HepG2 (cell line): Measurements from ENCODE around the gene PPP2R2C. TPM values are rescaled to one million over a fixed set of nuclear protein-coding genes. Genes with fewer than 3 reads are reported as not detected.

ENCODE experiments used
- ATAD3A ChIP-seq: sonication (generic); formaldehyde crosslinking; IDR thresholded peaks from 2 replicates; pipeline ENCODE4 v1.4.0; 2020; ENCODE audit warnings: missing genetic modification reagents
- CBX1 ChIP-seq: IDR thresholded peaks from one replicate; pipeline ENCODE4 v1.6.1; 2016; ENCODE audit warnings: antibody characterized with exemption, low read depth
- DNMT3B ChIP-seq: conservative IDR thresholded peaks from 2 replicates; pipeline ENCODE4 v1.6.1; 2016; ENCODE audit warnings: missing biosample characterization, control low read depth
- EP300 ChIP-seq, 3 experiments: sonication (generic) in 1 of 3; formaldehyde crosslinking in 1 of 3; IDR thresholded peaks; 2 replicates each; pipeline versions ENCODE4 v1.5.1 to v1.6.1; 2011 to 2020; ENCODE audit warnings: low read depth in 2 of 3, low read length in 2 of 3, borderline replicate concordance in 1 of 3, improper control_type of control experiment in 1 of 3, mild to moderate bottlenecking in 1 of 3, missing genetic modification reagents in 1 of 3, moderate library complexity in 1 of 3
- HDAC2 ChIP-seq: sonication (generic); formaldehyde crosslinking; IDR thresholded peaks from 2 replicates; pipeline ENCODE4 v1.4.0; 2020; ENCODE audit warnings: missing genetic modification reagents
- HIC2 ChIP-seq: sonication (generic); formaldehyde crosslinking; IDR thresholded peaks from 2 replicates; pipeline ENCODE4 v1.9.0; 2022; ENCODE audit warnings: low read depth, missing genetic modification reagents
- HNF1A ChIP-seq, 2 experiments: sonication (generic) in 1 of 2; formaldehyde crosslinking in 1 of 2; IDR thresholded peaks; 2 replicates each; pipeline versions ENCODE4 v1.4.0 to v1.6.1; 2016 to 2020; ENCODE audit warnings: borderline replicate concordance in 1 of 2, low read depth in 1 of 2, mild to moderate bottlenecking in 1 of 2, missing genetic modification reagents in 1 of 2
- MIER3 ChIP-seq: IDR thresholded peaks from 2 replicates; pipeline ENCODE4 v1.6.1; 2016; ENCODE audit warnings: missing compliant biosample characterization, borderline replicate concordance
- SMARCC2 ChIP-seq: fragments of 450-650 bp; IDR thresholded peaks from 2 replicates; pipeline ENCODE4 v1.6.1; 2017; ENCODE audit warnings: antibody characterized with exemption, mild to moderate bottlenecking
- SUZ12 ChIP-seq: fragments of 150-350 bp; IDR thresholded peaks from 2 replicates; pipeline ENCODE4 v1.6.1; 2014; ENCODE audit warnings: low read depth, low read length
- YEATS2 ChIP-seq: sonication (generic); formaldehyde crosslinking; IDR thresholded peaks from 2 replicates; pipeline ENCODE4 v1.4.0; 2020; ENCODE audit warnings: missing genetic modification reagents, borderline replicate concordance
- ZBTB20 ChIP-seq: sonication (generic); formaldehyde crosslinking; IDR thresholded peaks from 2 replicates; pipeline ENCODE4 v1.8.1; 2023; ENCODE audit warnings: missing genetic modification reagents, low read depth, mild to moderate bottlenecking, borderline replicate concordance
- ZBTB39 ChIP-seq: sonication (generic); formaldehyde crosslinking; IDR thresholded peaks from 2 replicates; pipeline ENCODE4 v1.5.0; 2020; ENCODE audit warnings: missing genetic modification reagents
- ZFP41 ChIP-seq: sonication (generic); formaldehyde crosslinking; IDR thresholded peaks from 2 replicates; pipeline ENCODE4 v1.4.0; 2020; ENCODE audit warnings: mild to moderate bottlenecking, missing genetic modification reagents, borderline replicate concordance
- ZNF136 ChIP-seq: sonication (generic); formaldehyde crosslinking; IDR thresholded peaks from 2 replicates; pipeline ENCODE4 v1.8.1; 2022; ENCODE audit warnings: low read depth, mild to moderate bottlenecking, moderate library complexity, missing genetic modification reagents
- ZNF674 ChIP-seq: sonication (generic); formaldehyde crosslinking; IDR thresholded peaks from 2 replicates; pipeline ENCODE4 v1.5.0; 2020; ENCODE audit warnings: low read depth, mild to moderate bottlenecking, missing genetic modification reagents
- ZNF790 ChIP-seq: sonication (generic); formaldehyde crosslinking; IDR thresholded peaks from 2 replicates; pipeline ENCODE4 v1.8.0; 2022; ENCODE audit warnings: missing genetic modification reagents, mild to moderate bottlenecking, borderline replicate concordance
- ZNF816 ChIP-seq: sonication (generic); formaldehyde crosslinking; IDR thresholded peaks from 2 replicates; pipeline ENCODE4 v1.8.0; 2022; ENCODE audit warnings: missing genetic modification reagents, mild to moderate bottlenecking, borderline replicate concordance
- polyA plus RNA-seq, 8 experiments: library from polyadenylated mRNA; depleted of rRNA in 3 of 8; stranded (reverse) in 7 of 8; unstranded in 1 of 8; fragments of >200 nt; fragmentation: Illumina TruSeq in 4 of 8; extraction: Trizol in 4 of 8; gene quantifications; 2 replicates each; pipeline versions ENCODE4 v1.2.1 to v1.2.3, GENCODE V29; 2011 to 2016; ENCODE audit warnings: low read depth in 4 of 8, missing spikeins in 1 of 8, mixed read lengths in 1 of 8; ENCODE audit not compliant: insufficient read depth in 1 of 8
- total RNA-seq, 5 experiments: library from RNA; depleted of rRNA; stranded (reverse); fragments of >200 nt; fragmentation: Illumina TruSeq; extraction: Trizol; gene quantifications; 2 replicates each; pipeline ENCODE4 v1.2.3, GENCODE V29; 2016; ENCODE audit warnings: low read depth in 1 of 5

The PPP2R2C gene
- total and polyA plus RNA-seq, 2 of the 13 experiments (the other 11 are each of a cell fraction or from before 2014, with no cell fraction given) = 0.60 to 8.6 TPM

GRCh38 chr4:6321361-6321760 is 151.1 kb downstream of the PPP2R2C start (continued):
- TF ChIP-seq HIC2 (CRISPR knock-in tag) (no peak), DNMT3B (CRISPR knock-in tag) (no peak), SUZ12 (no peak), ZNF674 (CRISPR knock-in tag) (no peak), EP300 (IDR thresholded peaks at IDR 0.05; ENCODE audit: low read depth in 2 of 2, low read length in 2 of 2) (peak in 1 of 2 experiments; percentile 69; a peak in 2 of 4 replicates), EP300 (CRISPR knock-in tag; IDR thresholded peaks at IDR 0.05; ENCODE audit: borderline replicate concordance) (no peak), CBX1 (no peak), ZNF816 (CRISPR knock-in tag) (no peak), MIER3 (no peak; the same call in 1 of the 2 replicates), YEATS2 (CRISPR knock-in tag) (no peak), ZBTB39 (CRISPR knock-in tag) (no peak), ZNF136 (CRISPR knock-in tag) (no peak), ATAD3A (CRISPR knock-in tag) (no peak), HNF1A (IDR thresholded peaks at IDR 0.05; ENCODE audit: low read depth) (0 out of 2 replicates have a peak, but pooled peaks have one; percentile 43), HNF1A (CRISPR knock-in tag; IDR thresholded peaks at IDR 0.05; ENCODE audit: borderline replicate concordance) (no peak), ZNF790 (CRISPR knock-in tag) (no peak), HDAC2 (CRISPR knock-in tag) (no peak), ZBTB20 (CRISPR knock-in tag) (no peak), SMARCC2 (no peak), ZFP41 (CRISPR knock-in tag) (no peak)
